HG03139 (cell line): Measurements from ENCODE around the gene LRRC57.

Experiments used
- ATAC-seq: cut with Tn5 transposase; IDR thresholded peaks from one replicate; pipeline ENCODE4 v1.9.1; 2021; ENCODE audit not compliant: unreplicated experiment

Gene LRRC57

GRCh38 chr15:42553554-42553953 lies 5.0 kb upstream of the LRRC57 start:
- ATAC-seq = no peak

- no peak for ATAC-seq
These were observed 1.3 kb upstream of the LRRC57 start for GRCh38 chr15:42549741-42550392.

- ATAC-seq = no peak
These were observed 469 bp upstream of the LRRC57 start for GRCh38 chr15:42549032-42549491.

- no peak for ATAC-seq
These were observed 710 bp downstream of the LRRC57 start for GRCh38 chr15:42547918-42548248.

- no peak for ATAC-seq
These were observed 3.6 kb downstream of the LRRC57 start for GRCh38 chr15:42544853-42545629.

GRCh38 chr15:42533246-42533645 lies 15.3 kb downstream of the LRRC57 start:
- no peak for ATAC-seq

- no peak for ATAC-seq
These were observed 19.6 kb downstream of the LRRC57 start for GRCh38 chr15:42528970-42529369.

GRCh38 chr15:42523331-42523730 lies 25.3 kb downstream of the LRRC57 start:
- no peak for ATAC-seq

- ATAC-seq = no peak
These were observed 37.6 kb downstream of the LRRC57 start for GRCh38 chr15:42511007-42511391.

- no peak for ATAC-seq
These were observed 38.2 kb downstream of the LRRC57 start for GRCh38 chr15:42510258-42511006.

- no peak for ATAC-seq
These were observed 40.3 kb downstream of the LRRC57 start for GRCh38 chr15:42508263-42508690.

GRCh38 chr15:42507514-42507913 lies 41.1 kb downstream of the LRRC57 start:
- no peak for ATAC-seq

- ATAC-seq = no peak
These were observed 44.0 kb downstream of the LRRC57 start for GRCh38 chr15:42504631-42505030.

GRCh38 chr15:42503825-42504224 lies 44.8 kb downstream of the LRRC57 start:
- ATAC-seq = no peak

- no peak for ATAC-seq
These were observed 46.1 kb downstream of the LRRC57 start for GRCh38 chr15:42502477-42502876.

- ATAC-seq = no peak
These were observed 48.6 kb downstream of the LRRC57 start for GRCh38 chr15:42499858-42500609.

- ATAC-seq = no peak
These were observed 50.2 kb downstream of the LRRC57 start for GRCh38 chr15:42498212-42499068.

- ATAC-seq = peak; percentile 60
These were observed 53.0 kb downstream of the LRRC57 start, which contains the start of gene SNAP23 for GRCh38 chr15:42495361-42496212. Gene SNAP23, plus strand, starts transcription at chr15:42495634. Its CDS starts 16,213 bp downstream, at chr15:42511847.

- ATAC-seq = no peak
These were observed 53.6 kb downstream of the LRRC57 start for GRCh38 chr15:42494998-42495360.
